K562 (cell line): ENCODE measurements around the gene MAK. TPM values are rescaled to one million over a fixed set of nuclear protein-coding genes. Genes with fewer than 3 reads are reported as not detected.
A peak's percentile ranks its signal among the peaks of the same experiment; 100 is the strongest.

Experiments
- ATAC-seq: fragments of 200-7000 bp; cut with Tn5 transposase; 3 replicates; pipeline ENCODE4 v1.9.1; 2020; ENCODE audit warnings: moderate library complexity
- BruUV-seq: library from RNA; stranded (reverse); fragments of 400-500 nt; replicated peaks from 2 replicates; lab custom pipeline; 2021; lab: Mats Ljungman, UMichigan
- CTCF ChIA-PET: fragments of 300-600 bp; formaldehyde crosslinking; extraction: SDS; loops from one replicate; lab custom pipeline; 2021; ENCODE audit warnings: low intra/inter-chr PET ratio; lab: Yijun Ruan, JAX
- POLR2A ChIA-PET: fragments of 300-600, 350-650 bp; sonication (Branson Sonifier 250); formaldehyde crosslinking; extraction: SDS; loops from one replicate; lab custom pipeline; 2021; ENCODE audit warnings: antibody characterized with exemption, inconsistent platforms; lab: Yijun Ruan, JAX
- DNase-seq, 4 experiments: peaks; one replicate each; pipeline versions ENCODE4 v3.0.0 to v3.0.0-alpha.2; 2011 to 2018; ENCODE audit warnings: low spot score in 3 of 4, mixed read lengths in 3 of 4; ENCODE audit errors: extremely low read depth in 1 of 4
- FAIRE-seq: peaks from 2 replicates; lab custom pipeline; 2011; peaks lifted over from hg19 to GRCh38; lab: Jason Lieb, UNC
- H2AFZ ChIP-seq: 2 replicates; pipeline ENCODE4 v1.6.0; 2011; ENCODE audit warnings: low read depth, low read length, control low read depth, inconsistent platforms
- H3K27ac ChIP-seq: fragments of 200-600 bp; 3 replicates; pipeline ENCODE4 v1.8.0; 2011; ENCODE audit warnings: low read depth, mild to moderate bottlenecking, control low read depth, inconsistent platforms, low read length, moderate library complexity, mixed read lengths; ENCODE audit errors: extremely low read depth
- H3K27me3 ChIP-seq, 2 experiments: fragments of 300-600 bp in 1 of 2; 2 replicates in 1 of 2; 3 replicates in 1 of 2; pipeline versions ENCODE4 v1.6.0 to v1.8.0; 2011; ENCODE audit warnings: inconsistent platforms in 2 of 2, low read length in 2 of 2, mild to moderate bottlenecking in 1 of 2, mixed read lengths in 1 of 2, moderate library complexity in 1 of 2; ENCODE audit not compliant: control insufficient read depth in 2 of 2, insufficient read depth in 2 of 2
- H3K36me3 ChIP-seq: fragments of 300-600 bp; 3 replicates; pipeline ENCODE4 v1.8.0; 2011; ENCODE audit warnings: mild to moderate bottlenecking, low read length, inconsistent platforms; ENCODE audit not compliant: control insufficient read depth, insufficient read depth
- H3K4me1 ChIP-seq, 2 experiments: fragments of 200-600 bp in 1 of 2; replicated peaks in 1 of 2; 2 replicates in 1 of 2; 3 replicates in 1 of 2; pipeline versions ENCODE4 v1.5.1 to v1.8.0; 2011; ENCODE audit warnings: inconsistent platforms in 2 of 2, low read length in 2 of 2, mild to moderate bottlenecking in 1 of 2, mixed read lengths in 1 of 2, moderate library complexity in 1 of 2; ENCODE audit not compliant: control insufficient read depth in 2 of 2, insufficient read depth in 2 of 2
- H3K4me2 ChIP-seq: 2 replicates; pipeline ENCODE4 v1.6.1; 2011; ENCODE audit warnings: low read length, control low read depth, inconsistent platforms, mixed read lengths; ENCODE audit not compliant: insufficient read depth
- H3K4me3 ChIP-seq: fragments of 200-600 bp; sonication (generic), shearing (Covaris generic); 2 replicates; pipeline ENCODE4 v1.5.1; 2016; ENCODE audit warnings: control low read depth, inconsistent platforms
- H3K79me2 ChIP-seq: fragments of 200-600 bp; 3 replicates; pipeline ENCODE4 v1.8.0; 2011; ENCODE audit warnings: low read length, inconsistent platforms; ENCODE audit not compliant: control insufficient read depth, insufficient read depth
- H3K9ac ChIP-seq, 2 experiments: 2 replicates each; pipeline versions ENCODE4 v1.6.0 to v1.6.1; 2011; ENCODE audit warnings: low read depth in 2 of 2, low read length in 2 of 2, control low read depth in 1 of 2, inconsistent platforms in 1 of 2, mild to moderate bottlenecking in 1 of 2, mixed read lengths in 1 of 2; ENCODE audit not compliant: insufficient read depth in 1 of 2
- H3K9me1 ChIP-seq: one replicate; pipeline ENCODE4 v1.6.0; 2011; ENCODE audit warnings: inconsistent platforms, mild to moderate bottlenecking, low read length, moderate library complexity; ENCODE audit not compliant: control insufficient read depth, insufficient read depth
- H3K9me3 ChIP-seq: replicated peaks from 2 replicates; pipeline ENCODE4 v1.5.1; 2011; ENCODE audit warnings: low read depth, low read length, inconsistent platforms; ENCODE audit not compliant: control insufficient read depth, insufficient read depth
- H4K20me1 ChIP-seq: replicated peaks from 2 replicates; pipeline ENCODE4 v1.6.1; 2011; ENCODE audit warnings: low read length, inconsistent platforms, mixed read lengths; ENCODE audit not compliant: control insufficient read depth, insufficient read depth
- ARID1B ChIP-seq: fragments of 450-650 bp; IDR thresholded peaks from 2 replicates; pipeline ENCODE4 v1.6.1; 2016; ENCODE audit warnings: antibody characterized with exemption, mild to moderate bottlenecking, inconsistent platforms
- CTBP1 ChIP-seq: fragments of 450-650 bp; IDR thresholded peaks from 2 replicates; pipeline ENCODE4 v1.6.1; 2016; ENCODE audit warnings: borderline replicate concordance
- NCOR1 ChIP-seq: fragments of 450-650 bp; IDR thresholded peaks from 2 replicates; pipeline ENCODE4 v1.6.1; 2016; ENCODE audit warnings: mild to moderate bottlenecking, moderate library complexity
- NFE2 ChIP-seq: IDR thresholded peaks from 2 replicates; pipeline ENCODE4 v1.6.1; 2014; ENCODE audit warnings: antibody characterized with exemption, low read depth
- NFE2L1 ChIP-seq: fragments of 450-650 bp; IDR thresholded peaks from 2 replicates; pipeline ENCODE4 v1.6.1; 2016; ENCODE audit warnings: missing genetic modification characterization, low read depth, mild to moderate bottlenecking, missing compliant biosample characterization, moderate library complexity, borderline replicate concordance
- OTX1 ChIP-seq: fragments of 450-650 bp; formaldehyde crosslinking; IDR thresholded peaks from 2 replicates; pipeline ENCODE4 v1.4.0; 2022; ENCODE audit warnings: mild to moderate bottlenecking
- SAFB ChIP-seq: fragments of 200-400 bp; formaldehyde crosslinking; IDR thresholded peaks from 2 replicates; pipeline ENCODE4 v1.6.1; 2017; ENCODE audit warnings: low read depth, low read length, borderline replicate concordance
- SMAD4 ChIP-seq: fragments of 250-450 bp; sonication (Bioruptor Pico); conservative IDR thresholded peaks from 2 replicates; pipeline ENCODE4 v1.8.0; 2021; ENCODE audit warnings: inconsistent platforms, mild to moderate bottlenecking, moderate library complexity
- XRCC4 ChIP-seq: IDR thresholded peaks from one replicate; pipeline ENCODE4 v1.6.1; 2011; ENCODE audit not compliant: insufficient read depth, insufficient read length; ENCODE audit errors: extremely low read depth
- ZNF232 ChIP-seq: sonication (generic); formaldehyde crosslinking; IDR thresholded peaks from 2 replicates; pipeline ENCODE4 v1.8.0; 2022; ENCODE audit warnings: mild to moderate bottlenecking, missing genetic modification reagents
- ZNF717 ChIP-seq: fragments of 250-450 bp; sonication (Bioruptor Pico); IDR thresholded peaks from 2 replicates; pipeline ENCODE4 v1.5.0; 2021
- WGBS: fragments of 100-300 bp; shearing (Covaris generic); methylation state at CpG from one replicate; pipeline ENCODE4 v1.1.6; 2016; ENCODE audit warnings: low coverage, mixed read lengths; ENCODE audit not compliant: insufficient coverage; ENCODE audit errors: missing lambda C conversion rate; 5-methylcytosine and 5-hydroxymethylcytosine counted together
- in situ Hi-C: fragments of 300-500 bp; cut with MboI; formaldehyde crosslinking; loops from 4 replicates; pipeline ENCODE4 v1.15.0; 2018; ENCODE audit warnings: inconsistent platforms, mixed read lengths
- intact Hi-C: fragments of 100-400 bp; cut with micrococcal nuclease; formaldehyde crosslinking; loops from 2 replicates; pipeline ENCODE4 v1.14.2; 2022
- polyA plus RNA-seq, 8 experiments: library from polyadenylated mRNA; depleted of rRNA in 4 of 8; stranded (reverse) in 5 of 8; unstranded in 3 of 8; fragments of >200 nt; fragmentation: Nextera tagmentation in 2 of 8; fragmentation: Illumina TruSeq in 1 of 8; extraction: Ambion mirVana in 2 of 8; extraction: Trizol in 1 of 8; gene quantifications; 2 replicates each; pipeline versions ENCODE4 v1.2.1 to v1.2.3, GENCODE V29; 2011 to 2014; ENCODE audit warnings: inconsistent platforms in 1 of 8, missing spikeins in 1 of 8
- total RNA-seq, 7 experiments: library from RNA; depleted of rRNA in 6 of 7; stranded (reverse); fragments of >200 nt in 6 of 7; fragmentation: Illumina TruSeq in 2 of 7; extraction: Trizol in 2 of 7; gene quantifications; 2 replicates each; pipeline versions ENCODE4 v1.2.1 to v1.2.3, GENCODE V29; 2011 to 2021; ENCODE audit warnings: low replicate concordance in 1 of 7
- TF ChIP-seq, protein P1 (sequence below): fragments of 450-650 bp; IDR thresholded peaks from 2 replicates; pipeline ENCODE4 v1.6.1; 2018; ENCODE audit not compliant: partially characterized antibody
- TF ChIP-seq, protein P2 (sequence below), 2 experiments: fragments of 450-650 bp; IDR thresholded peaks; 2 replicates each; pipeline ENCODE4 v1.6.1; 2018; ENCODE audit warnings: mild to moderate bottlenecking in 2 of 2, low read depth in 1 of 2; ENCODE audit not compliant: partially characterized antibody in 2 of 2
- TF ChIP-seq, protein P3 (sequence below): fragments of 450-650 bp; IDR thresholded peaks from 2 replicates; pipeline ENCODE4 v1.6.1; 2014; ENCODE audit warnings: low read depth, mild to moderate bottlenecking, moderate library complexity, borderline replicate concordance

MAK gene
- total and polyA plus RNA-seq, 9 of the 15 experiments (the other 6 are each of a cell fraction or from before 2014, with no cell fraction given), result 0.25 to 1.1 (median 0.53) TPM

DNA sequence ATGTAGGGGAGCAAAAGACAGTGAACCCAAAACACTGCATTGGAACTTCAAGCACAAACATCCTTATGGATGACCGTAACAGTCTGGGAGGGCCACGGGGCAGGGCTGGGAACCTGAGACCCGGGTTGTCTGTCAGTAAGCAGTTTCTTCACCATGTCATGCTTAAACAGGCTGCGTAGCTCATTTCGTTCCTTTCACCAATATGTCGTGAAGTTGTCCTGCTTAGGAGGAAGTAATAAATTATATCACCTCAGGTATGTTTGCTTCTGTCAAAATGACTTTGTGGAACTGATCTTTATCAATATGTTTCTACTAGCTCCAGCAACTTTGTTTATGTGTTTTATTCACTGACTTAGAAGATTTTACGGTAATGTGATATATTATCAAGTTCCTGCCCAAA is 12.4 kb upstream of the MAK start:
- ATAC-seq (peak; percentile 86), FAIRE-seq (peak; percentile 82), DNase-seq (peak in 2 of 4 experiments; percentile 51 to 57)
- Histone ChIP-seq H3K79me2 (no peaks in the 10 kb centered on the region), H4K20me1 (no peaks in the 10 kb centered on the region), H3K9ac (peak overlapping the region; percentile 3 to 75; a peak in 2 of 4 replicates), H3K4me2 (peak overlapping the region; percentile 56), H3K4me1 (peaks cover 8 to 11% of the 10 kb centered on the region in 2 experiments; a peak in 3 of 5 replicates), H3K9me3 (peaks cover 8% of the 10 kb centered on the region), H3K36me3 (no peaks in the 10 kb centered on the region), H2AFZ (peak overlapping the region; percentile 89), H3K9me1 (no peaks in the 10 kb centered on the region), H3K27ac (peak overlapping the region; percentile 53), H3K4me3 (no peak overlapping the region), H3K27me3 (no peaks in the 10 kb centered on the region)
- 6% methylated on average over 7 of the region's 7 CpGs for WGBS
- intact Hi-C loops (loop anchor here (2.0 kb wide), 1 partner anchor 218 kb away; no protein-coding TSS in a partner anchor), in situ Hi-C loops (no loop called here)
- no TSS peak for BruUV-seq
- ChIA-PET CTCF (no interaction called here), POLR2A (interaction anchor here (1.0 to 1.8 kb wide), 3 partner anchors 8 to 322 kb away, joined by 3 to 4 read pairs (median 4); partner anchors contain the start of gene MAK)
- TF ChIP-seq, protein P1, sequence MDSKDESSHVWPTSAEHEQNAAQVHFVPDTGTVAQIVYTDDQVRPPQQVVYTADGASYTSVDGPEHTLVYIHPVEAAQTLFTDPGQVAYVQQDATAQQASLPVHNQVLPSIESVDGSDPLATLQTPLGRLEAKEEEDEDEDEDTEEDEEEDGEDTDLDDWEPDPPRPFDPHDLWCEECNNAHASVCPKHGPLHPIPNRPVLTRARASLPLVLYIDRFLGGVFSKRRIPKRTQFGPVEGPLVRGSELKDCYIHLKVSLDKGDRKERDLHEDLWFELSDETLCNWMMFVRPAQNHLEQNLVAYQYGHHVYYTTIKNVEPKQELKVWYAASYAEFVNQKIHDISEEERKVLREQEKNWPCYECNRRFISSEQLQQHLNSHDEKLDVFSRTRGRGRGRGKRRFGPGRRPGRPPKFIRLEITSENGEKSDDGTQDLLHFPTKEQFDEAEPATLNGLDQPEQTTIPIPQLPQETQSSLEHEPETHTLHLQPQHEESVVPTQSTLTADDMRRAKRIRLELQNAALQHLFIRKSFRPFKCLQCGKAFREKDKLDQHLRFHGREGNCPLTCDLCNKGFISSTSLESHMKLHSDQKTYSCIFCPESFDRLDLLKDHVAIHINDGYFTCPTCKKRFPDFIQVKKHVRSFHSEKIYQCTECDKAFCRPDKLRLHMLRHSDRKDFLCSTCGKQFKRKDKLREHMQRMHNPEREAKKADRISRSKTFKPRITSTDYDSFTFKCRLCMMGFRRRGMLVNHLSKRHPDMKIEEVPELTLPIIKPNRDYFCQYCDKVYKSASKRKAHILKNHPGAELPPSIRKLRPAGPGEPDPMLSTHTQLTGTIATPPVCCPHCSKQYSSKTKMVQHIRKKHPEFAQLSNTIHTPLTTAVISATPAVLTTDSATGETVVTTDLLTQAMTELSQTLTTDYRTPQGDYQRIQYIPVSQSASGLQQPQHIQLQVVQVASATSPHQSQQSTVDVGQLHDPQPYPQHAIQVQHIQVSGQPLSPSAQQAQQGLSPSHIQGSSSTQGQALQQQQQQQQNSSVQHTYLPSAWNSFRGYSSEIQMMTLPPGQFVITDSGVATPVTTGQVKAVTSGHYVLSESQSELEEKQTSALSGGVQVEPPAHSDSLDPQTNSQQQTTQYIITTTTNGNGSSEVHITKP, result no peak
- TF ChIP-seq ZNF232 (CRISPR knock-in tag) (no peak), OTX1 (no peak), XRCC4 (no peak), ZNF717 (CRISPR knock-in tag) (no peak), SAFB (no peak), ARID1B (peak; percentile 66), CTBP1 (peak; percentile 57; the same call in 1 of the 2 replicates), SMAD4 (CRISPR knock-in tag) (no peak), NCOR1 (no peak), NFE2 (no peak), NFE2L1 (tag) (no peak)
- TF ChIP-seq, protein P2, sequence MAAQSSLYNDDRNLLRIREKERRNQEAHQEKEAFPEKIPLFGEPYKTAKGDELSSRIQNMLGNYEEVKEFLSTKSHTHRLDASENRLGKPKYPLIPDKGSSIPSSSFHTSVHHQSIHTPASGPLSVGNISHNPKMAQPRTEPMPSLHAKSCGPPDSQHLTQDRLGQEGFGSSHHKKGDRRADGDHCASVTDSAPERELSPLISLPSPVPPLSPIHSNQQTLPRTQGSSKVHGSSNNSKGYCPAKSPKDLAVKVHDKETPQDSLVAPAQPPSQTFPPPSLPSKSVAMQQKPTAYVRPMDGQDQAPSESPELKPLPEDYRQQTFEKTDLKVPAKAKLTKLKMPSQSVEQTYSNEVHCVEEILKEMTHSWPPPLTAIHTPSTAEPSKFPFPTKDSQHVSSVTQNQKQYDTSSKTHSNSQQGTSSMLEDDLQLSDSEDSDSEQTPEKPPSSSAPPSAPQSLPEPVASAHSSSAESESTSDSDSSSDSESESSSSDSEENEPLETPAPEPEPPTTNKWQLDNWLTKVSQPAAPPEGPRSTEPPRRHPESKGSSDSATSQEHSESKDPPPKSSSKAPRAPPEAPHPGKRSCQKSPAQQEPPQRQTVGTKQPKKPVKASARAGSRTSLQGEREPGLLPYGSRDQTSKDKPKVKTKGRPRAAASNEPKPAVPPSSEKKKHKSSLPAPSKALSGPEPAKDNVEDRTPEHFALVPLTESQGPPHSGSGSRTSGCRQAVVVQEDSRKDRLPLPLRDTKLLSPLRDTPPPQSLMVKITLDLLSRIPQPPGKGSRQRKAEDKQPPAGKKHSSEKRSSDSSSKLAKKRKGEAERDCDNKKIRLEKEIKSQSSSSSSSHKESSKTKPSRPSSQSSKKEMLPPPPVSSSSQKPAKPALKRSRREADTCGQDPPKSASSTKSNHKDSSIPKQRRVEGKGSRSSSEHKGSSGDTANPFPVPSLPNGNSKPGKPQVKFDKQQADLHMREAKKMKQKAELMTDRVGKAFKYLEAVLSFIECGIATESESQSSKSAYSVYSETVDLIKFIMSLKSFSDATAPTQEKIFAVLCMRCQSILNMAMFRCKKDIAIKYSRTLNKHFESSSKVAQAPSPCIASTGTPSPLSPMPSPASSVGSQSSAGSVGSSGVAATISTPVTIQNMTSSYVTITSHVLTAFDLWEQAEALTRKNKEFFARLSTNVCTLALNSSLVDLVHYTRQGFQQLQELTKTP (IDR thresholded peaks at IDR 0.05; ENCODE audit: low read depth in 1 of 2, partially characterized antibody in 2 of 2), result no peak
- TF ChIP-seq, protein P3, sequence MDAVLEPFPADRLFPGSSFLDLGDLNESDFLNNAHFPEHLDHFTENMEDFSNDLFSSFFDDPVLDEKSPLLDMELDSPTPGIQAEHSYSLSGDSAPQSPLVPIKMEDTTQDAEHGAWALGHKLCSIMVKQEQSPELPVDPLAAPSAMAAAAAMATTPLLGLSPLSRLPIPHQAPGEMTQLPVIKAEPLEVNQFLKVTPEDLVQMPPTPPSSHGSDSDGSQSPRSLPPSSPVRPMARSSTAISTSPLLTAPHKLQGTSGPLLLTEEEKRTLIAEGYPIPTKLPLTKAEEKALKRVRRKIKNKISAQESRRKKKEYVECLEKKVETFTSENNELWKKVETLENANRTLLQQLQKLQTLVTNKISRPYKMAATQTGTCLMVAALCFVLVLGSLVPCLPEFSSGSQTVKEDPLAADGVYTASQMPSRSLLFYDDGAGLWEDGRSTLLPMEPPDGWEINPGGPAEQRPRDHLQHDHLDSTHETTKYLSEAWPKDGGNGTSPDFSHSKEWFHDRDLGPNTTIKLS, result peak; percentile 17; the same call in 1 of the 2 replicates
